GM21529 (cell line): Measurements from ENCODE around the gene BFSP1.

Experiments used
- ATAC-seq: cut with Tn5 transposase; IDR thresholded peaks from one replicate; pipeline ENCODE4 v1.9.1; 2021; ENCODE audit not compliant: unreplicated experiment

The BFSP1 gene

GRCh38 chr20:17500271-17500670 is 30.9 kb downstream of the BFSP1 start:
- no peak for ATAC-seq

GRCh38 chr20:17499041-17499440 is 32.1 kb downstream of the BFSP1 start:
- no peak for ATAC-seq

GRCh38 chr20:17498641-17499040 is 32.5 kb downstream of the BFSP1 start:
- ATAC-seq, result no peak

GRCh38 chr20:17497821-17498580 is 33.2 kb downstream of the BFSP1 start:
- ATAC-seq, result no peak

- no peak for ATAC-seq
Measured at GRCh38 chr20:17495826-17496225, 35.4 kb downstream of the BFSP1 start.

GRCh38 chr20:17494201-17494600 is 37.0 kb downstream of the BFSP1 start:
- ATAC-seq, result no peak

- no peak for ATAC-seq
Measured at GRCh38 chr20:17493173-17493572, 38.0 kb downstream of the BFSP1 start.

- no peak for ATAC-seq
Measured at GRCh38 chr20:17491488-17491887, 39.7 kb downstream of the BFSP1 start.

- ATAC-seq, result no peak
Measured at GRCh38 chr20:17491041-17491440, 40.1 kb downstream of the BFSP1 start.

GRCh38 chr20:17490501-17490900 is 40.7 kb downstream of the BFSP1 start:
- ATAC-seq, result no peak

- ATAC-seq, result no peak
Measured at GRCh38 chr20:17488916-17489600, 42.1 kb downstream of the BFSP1 start.

- no peak for ATAC-seq
Measured at GRCh38 chr20:17485017-17485416, 46.2 kb downstream of the BFSP1 start.

GRCh38 chr20:17482536-17482935 is 48.6 kb downstream of the BFSP1 start:
- ATAC-seq, result no peak

- no peak for ATAC-seq
Measured at GRCh38 chr20:17481661-17482060, 49.5 kb downstream of the BFSP1 start.

- ATAC-seq, result no peak
Measured at GRCh38 chr20:17480696-17481095, 50.5 kb downstream of the BFSP1 start.

GRCh38 chr20:17479063-17479657 is 52.0 kb downstream of the BFSP1 start:
- ATAC-seq, result no peak

GRCh38 chr20:17473659-17474058 is 57.5 kb downstream of the BFSP1 start:
- no peak for ATAC-seq

GRCh38 chr20:17471606-17472187 is 59.5 kb downstream of the BFSP1 start:
- no peak for ATAC-seq

- no peak for ATAC-seq
Measured at GRCh38 chr20:17470973-17471372, 60.2 kb downstream of the BFSP1 start.

GRCh38 chr20:17470521-17470920 is 60.7 kb downstream of the BFSP1 start:
- ATAC-seq, result no peak

- no peak for ATAC-seq
Measured at GRCh38 chr20:17469246-17470030, 61.7 kb downstream of the BFSP1 start.
